ENCODE measurements around the gene TNFSF12.

GRCh38 chr17:7583253-7584109 is 34.6 kb downstream of the TNFSF12 start, which contains the start of gene MPDU1:
- TF ChIP-seq GATA3 (IDR thresholded peaks at IDR 0.05; ENCODE audit: low read depth, low read length) (no peak), GATA2 (IDR thresholded peaks at IDR 0.05; ENCODE audit: low read depth, low read length) (no peak)

Data from SH-SY5Y (cell line).